GM11168 (cell line): ENCODE measurements around the gene ALS2CL.

Experiments
- in situ Hi-C: fragments of 300-500 bp; cut with MboI; formaldehyde crosslinking; loops from one replicate; pipeline ENCODE4 v1.12.0; 2022; ENCODE audit warnings: low sequenced_read_pairs; ENCODE audit not compliant: unreplicated experiment

ALS2CL gene

DNA sequence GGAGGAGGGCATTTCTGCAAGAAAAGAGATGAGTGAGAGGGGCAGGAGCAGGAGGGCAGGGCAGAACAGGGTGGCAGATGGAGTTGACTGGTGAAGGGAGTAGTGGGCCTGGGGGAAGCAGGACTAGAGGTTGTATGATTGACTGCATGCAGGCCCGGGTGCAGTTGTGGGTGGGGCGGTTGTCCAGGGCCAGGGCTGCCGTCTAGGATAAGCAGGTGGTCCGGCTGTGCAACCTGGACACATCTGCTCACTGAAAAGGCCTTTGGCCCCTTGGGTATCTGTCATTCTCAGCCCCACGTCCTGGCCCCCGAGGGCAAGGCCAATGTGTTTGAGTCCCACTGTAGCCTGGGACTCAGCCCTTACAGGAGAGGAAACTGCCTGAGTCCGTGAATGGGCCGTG, 25.4 kb downstream of the ALS2CL start:
- in situ Hi-C loops = no loop called here

DNA sequence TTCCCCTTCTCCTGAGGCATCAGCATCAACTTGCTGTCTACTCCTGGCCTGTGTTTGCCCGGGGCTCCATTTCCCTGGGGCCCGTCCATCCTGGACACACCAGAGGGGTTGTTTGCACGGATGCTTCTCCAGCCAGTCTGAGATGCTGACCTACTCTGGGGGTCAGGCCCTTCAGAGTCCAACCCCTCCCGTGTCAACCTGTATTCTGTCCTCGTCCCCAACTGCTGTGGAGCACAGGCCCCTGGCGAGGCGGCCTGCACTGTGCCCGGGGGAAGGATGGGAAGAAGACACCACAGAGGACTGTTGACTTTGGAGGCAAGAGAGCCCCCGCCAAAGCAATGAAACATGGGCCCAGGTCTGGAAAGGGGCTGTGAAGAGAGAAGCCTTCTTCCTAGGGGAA, 25.8 kb downstream of the ALS2CL start:
- in situ Hi-C loops = no loop called here

- in situ Hi-C loops = no loop called here
These were observed 26.3 kb downstream of the ALS2CL start for GRCh38 chr3:46667061-46667621.

GRCh38 chr3:46666453-46666845, 27.0 kb downstream of the ALS2CL start:
- in situ Hi-C loops = no loop called here

- in situ Hi-C loops = no loop called here
These were observed 27.6 kb downstream of the ALS2CL start for GRCh38 chr3:46665763-46666452.

DNA sequence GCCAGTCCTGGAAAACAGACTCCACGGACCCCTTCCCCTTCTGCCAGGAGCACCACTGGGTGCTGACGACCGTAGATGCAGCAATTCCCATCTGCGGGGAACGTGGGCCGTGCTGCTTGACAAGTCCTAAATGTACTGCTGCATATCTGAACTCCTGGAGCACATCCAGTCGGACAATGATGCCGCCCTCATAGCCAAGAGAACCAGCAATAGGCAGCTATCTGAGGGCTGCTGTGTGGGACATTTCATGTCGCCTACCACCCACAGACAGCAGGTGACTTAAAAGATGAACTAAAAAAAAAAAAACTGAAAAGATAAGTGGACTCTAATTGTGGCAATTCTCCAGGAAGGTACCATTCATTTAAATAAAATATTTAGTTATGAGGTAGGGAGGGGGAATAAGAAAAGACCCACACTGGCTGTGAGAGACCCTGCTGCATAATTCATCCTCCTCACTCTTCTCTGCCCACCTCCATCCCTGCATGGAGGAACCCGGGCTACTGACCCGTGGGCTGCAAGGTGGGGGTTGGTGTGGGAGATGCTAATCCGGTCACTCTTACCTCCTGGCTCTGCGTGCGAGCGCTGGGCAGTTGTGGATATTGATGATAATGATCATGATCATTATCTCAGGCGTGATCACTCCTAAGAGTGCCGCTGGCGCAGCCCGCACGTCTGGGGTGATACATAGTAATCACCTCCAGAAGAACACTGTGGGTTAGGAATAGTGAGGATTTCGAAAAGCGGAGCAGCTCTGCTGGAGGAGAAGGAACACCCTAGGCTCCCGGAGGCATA, 28.3 kb downstream of the ALS2CL start:
- in situ Hi-C loops = no loop called here

- in situ Hi-C loops = no loop called here
These were observed 29.1 kb downstream of the ALS2CL start for GRCh38 chr3:46664188-46664970.

DNA sequence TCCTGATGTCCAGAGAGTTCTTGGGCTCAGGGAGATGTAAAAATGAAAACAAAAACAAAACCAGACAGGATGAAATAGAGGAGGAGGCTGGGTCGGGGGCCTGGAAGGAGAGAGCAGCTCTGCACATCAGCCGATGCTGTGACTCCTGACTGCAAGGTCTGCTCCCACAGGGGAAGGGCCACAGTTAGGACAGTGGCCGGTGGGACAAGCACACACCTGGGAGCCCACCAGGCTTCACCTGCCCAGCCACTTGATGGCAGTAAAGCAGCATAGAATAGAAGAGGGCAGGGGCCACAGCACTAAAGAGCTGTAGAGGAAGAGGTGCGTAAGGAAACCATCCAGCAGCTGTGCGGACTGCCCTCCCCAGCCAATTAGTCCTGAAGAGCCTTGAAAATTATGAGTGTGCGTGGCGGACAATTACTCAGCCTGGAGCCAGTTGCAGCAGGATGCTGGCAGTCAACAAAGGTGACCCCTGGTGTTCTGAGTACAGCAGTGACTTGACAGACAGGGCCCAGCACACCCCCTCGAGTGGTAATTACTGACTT, 29.8 kb downstream of the ALS2CL start:
- in situ Hi-C loops = no loop called here

DNA sequence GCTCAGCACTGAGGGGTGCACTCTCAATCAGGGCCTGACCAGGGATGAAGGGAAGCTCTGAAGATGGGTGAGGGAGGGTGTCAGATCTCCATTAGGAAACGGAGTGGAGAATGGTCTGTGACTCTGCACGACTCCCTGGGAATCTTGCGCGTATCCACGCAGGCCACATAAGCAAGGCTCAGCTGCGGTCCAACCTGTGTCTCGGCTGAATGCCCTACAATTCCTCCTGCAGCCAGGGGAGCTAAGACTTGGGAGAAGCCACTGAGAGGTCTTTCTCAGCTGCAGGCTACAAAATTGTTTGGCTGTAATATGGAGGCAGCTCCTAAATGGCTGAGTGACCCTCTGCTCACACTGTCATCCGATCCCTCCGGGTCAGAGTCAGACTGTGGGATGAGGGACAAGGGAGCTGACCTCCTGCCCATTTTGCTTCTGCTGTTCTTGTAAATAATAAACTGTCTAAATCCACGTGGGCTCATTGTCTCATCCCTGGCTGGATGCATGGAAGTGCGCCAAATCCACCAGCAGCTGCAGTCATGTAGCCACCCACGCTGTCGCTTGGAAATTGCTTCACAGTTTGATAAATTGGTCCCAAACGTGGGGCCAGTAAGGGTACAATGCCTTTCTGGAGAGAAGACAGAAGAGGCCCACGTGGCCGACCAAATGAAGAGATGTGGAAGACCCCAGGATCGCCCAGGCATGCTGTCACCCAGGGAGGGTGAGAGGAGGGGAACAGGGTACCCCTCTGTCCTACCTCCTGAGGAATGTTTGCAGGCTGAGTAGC, 30.5 kb downstream of the ALS2CL start:
- in situ Hi-C loops = no loop called here

- in situ Hi-C loops = no loop called here
These were observed 31.4 kb downstream of the ALS2CL start for GRCh38 chr3:46661776-46662766.

GRCh38 chr3:46660543-46661523, 32.6 kb downstream of the ALS2CL start:
- in situ Hi-C loops = no loop called here

DNA sequence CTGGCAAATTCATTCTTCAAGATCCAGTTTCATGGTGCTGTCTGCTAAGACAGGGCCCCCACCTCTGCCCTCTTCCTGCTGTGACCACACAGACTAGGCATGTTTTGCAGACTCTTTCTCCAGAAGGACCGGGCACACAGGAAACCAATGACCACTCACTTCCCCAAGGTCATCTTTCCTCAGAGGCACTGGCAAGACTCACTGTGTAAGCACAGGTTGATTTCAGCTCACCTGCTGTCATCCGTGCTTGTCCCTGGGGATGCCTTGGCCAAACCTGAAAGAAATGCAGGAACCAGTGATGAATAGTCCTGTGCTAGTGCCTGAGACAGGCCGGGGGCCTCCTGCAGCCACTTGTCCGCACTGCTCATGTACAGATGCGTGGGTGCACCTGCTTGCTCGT, 33.5 kb downstream of the ALS2CL start:
- in situ Hi-C loops = no loop called here

GRCh38 chr3:46659285-46659684, 34.2 kb downstream of the ALS2CL start:
- in situ Hi-C loops = no loop called here

- in situ Hi-C loops = no loop called here
These were observed 36.5 kb downstream of the ALS2CL start for GRCh38 chr3:46656778-46657556.

DNA sequence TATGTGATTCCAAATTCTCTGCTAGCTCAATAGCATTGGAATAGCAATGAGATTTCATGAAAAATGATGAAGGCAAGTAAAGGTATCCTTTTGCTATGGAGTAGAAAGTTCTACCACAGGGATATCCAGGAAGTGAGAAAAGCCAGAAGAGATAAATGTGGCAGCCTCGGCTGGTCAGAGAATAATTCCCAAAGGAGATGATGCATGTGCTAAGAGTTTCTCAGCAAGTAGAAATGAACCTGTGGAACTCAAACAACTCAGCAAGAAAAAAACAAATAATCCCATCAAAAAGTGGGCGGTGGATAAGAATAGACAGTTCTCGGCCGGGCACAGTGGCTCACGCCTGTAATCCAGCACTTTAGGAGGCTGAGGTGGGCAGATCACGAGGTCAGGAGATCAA, 38.2 kb downstream of the ALS2CL start:
- in situ Hi-C loops = no loop called here

DNA sequence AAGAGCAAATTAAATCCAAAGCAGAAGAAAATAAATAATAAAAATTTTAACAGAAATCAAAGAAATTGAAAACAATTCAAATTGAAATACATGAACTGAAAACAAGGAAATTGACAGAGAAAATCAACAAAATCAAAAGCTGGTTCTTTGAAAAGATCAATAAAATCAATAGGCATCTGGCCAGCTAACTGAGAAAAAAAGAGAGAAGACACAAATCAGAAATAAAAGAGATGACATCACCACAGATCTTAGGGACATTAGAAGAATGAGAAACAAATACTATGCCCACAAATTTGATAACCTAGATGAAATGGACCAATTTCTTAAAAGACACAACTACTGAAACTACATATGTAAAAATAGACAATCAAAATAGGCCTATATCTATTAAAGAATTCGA, 42.4 kb downstream of the ALS2CL start:
- in situ Hi-C loops = no loop called here

GRCh38 chr3:46649436-46649835, 44.0 kb downstream of the ALS2CL start:
- in situ Hi-C loops = no loop called here
